Limb (tissue), 2 donors: ENCODE results near the gene OR14C36.
"Not testable (repeated sequence)": the region's sequence is repeated elsewhere in the genome, so short reads cannot be mapped to it uniquely, and the experiment has no call there.

Source experiments
- DNase-seq, 2 donors: peaks; one replicate each; pipeline ENCODE4 v3.0.0-alpha.2; 2016; ENCODE audit errors: extremely low spot score in 2 of 2

OR14C36 gene, protein sequence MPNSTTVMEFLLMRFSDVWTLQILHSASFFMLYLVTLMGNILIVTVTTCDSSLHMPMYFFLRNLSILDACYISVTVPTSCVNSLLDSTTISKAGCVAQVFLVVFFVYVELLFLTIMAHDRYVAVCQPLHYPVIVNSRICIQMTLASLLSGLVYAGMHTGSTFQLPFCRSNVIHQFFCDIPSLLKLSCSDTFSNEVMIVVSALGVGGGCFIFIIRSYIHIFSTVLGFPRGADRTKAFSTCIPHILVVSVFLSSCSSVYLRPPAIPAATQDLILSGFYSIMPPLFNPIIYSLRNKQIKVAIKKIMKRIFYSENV

DNA sequence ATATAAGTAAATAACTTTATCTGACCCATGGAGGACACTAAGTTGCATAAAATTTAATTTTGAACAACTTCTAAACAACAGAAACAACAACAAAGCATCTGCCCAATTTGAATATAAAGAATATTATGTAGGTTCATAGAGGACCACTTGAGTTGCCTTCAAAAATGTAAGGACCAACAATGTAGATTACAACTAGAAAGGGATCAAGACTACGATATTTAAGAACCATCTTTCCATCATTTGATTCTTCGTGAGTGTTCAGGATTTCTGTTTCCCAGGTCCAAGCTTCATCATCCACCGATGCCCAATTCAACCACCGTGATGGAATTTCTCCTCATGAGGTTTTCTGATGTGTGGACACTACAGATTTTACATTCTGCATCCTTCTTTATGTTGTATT is at the start of gene OR14C36:
Gene OR14C36, plus strand, starts transcription at position 301 of the 400 bp plus-strand sequence. Its CDS starts 0 bp downstream, at position 301.
- no peak for DNase-seq

DNA sequence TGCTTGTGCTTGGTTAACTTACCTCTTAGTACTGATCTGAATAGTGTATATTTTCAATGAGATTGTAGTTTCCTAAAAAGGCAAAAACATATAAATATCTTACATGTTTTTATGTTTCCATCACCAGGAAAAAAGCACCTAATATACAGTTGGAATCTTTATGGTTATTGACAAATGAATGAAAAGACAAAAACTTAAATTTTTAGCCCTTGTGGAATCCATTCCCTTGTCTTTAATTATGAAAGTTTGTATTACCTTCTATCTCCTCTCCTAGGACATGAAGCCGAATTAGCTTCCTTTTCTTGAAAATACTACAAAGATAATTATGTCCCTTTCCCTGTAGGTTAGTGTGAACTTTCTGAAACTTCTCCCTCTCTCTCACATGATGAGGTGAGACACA is 45.3 kb upstream of the OR14C36 start, which contains the start of gene OR2T12:
Gene OR2T12, minus strand, starts transcription at position 101 of the 400 bp plus-strand sequence. CDS start 7,846 bp downstream, outside the sequence.
- no peak for DNase-seq

DNA sequence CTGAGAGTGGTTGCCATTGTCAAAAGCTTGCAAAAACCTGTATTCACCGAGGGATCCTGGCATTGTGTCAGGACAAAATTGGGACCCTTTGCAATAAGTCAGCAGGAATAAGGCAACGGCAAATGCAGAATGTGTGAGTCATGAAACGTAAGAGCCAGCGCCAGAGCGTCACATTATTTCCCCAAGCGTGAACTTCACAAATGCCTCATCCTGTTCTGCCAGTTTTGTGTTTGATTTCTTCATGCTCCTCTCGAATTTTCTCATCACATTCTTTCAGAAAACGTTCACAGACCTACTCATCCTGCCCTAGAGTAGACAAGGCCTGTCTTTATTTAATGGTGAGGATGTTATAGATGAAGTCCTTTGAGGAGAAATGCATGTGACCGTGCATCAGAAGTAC is 42.9 kb upstream of the OR14C36 start:
- DNase-seq = not testable (repeated sequence)

DNA sequence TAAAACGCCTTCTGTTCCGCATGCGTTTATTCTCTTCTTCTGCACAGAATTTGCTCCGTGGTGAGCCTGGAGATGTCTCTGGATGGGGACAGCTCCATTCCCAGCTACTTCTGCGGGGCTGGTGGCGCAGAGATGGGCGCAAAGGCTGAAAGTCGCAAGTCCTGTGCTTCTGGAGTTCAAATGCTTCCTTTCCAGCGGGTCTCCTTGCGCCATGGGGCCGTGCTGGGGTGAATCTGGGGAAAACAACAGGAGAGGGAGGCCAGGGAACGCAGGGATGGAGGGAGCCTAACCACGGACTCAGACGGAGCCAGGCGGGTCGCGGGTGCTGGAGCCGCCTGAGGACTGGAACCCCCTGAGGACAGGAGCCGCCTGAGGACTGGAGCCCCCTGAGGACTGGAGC is 42.5 kb upstream of the OR14C36 start:
- no peak for DNase-seq

DNA sequence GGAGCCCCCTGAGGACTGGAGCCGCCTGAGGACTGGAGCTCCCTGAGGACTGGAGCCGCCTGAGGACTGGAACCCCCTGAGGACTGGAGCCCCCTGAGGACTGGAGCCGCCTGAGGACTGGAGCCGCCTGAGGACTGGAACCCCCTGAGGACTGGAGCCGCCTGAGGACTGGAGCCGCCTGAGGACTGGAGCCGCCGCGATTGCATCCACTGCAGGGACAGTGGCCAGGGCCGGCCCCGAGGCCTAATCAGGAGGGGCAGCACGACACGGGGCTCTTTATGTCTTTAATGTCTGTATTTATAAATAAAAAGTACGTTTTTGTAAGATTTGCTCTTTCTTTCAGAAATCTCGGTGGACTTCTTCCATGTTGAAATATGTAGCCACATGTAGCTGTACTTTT is 41.8 kb upstream of the OR14C36 start:
- DNase-seq = not testable (repeated sequence)

DNA sequence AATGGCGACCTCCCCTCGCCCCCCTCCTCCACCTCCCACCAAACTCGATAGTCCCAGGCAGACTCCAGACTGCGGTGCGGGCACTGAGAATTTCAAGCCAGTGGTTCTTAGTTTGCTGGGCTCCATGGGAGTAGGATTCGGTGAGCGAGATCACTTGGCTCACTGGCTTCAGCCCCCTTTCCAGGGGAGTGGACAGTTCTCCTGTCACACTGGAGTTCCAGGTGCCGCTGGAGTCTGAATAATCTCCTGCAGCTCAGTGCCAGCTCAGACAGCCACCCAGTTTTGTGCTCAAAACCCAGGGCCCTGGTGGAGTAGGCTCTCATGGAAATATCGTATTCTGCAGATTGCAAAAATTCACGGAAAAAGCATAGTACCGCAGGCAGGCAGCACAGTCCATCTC is 31.8 kb upstream of the OR14C36 start:
- no peak for DNase-seq

DNA sequence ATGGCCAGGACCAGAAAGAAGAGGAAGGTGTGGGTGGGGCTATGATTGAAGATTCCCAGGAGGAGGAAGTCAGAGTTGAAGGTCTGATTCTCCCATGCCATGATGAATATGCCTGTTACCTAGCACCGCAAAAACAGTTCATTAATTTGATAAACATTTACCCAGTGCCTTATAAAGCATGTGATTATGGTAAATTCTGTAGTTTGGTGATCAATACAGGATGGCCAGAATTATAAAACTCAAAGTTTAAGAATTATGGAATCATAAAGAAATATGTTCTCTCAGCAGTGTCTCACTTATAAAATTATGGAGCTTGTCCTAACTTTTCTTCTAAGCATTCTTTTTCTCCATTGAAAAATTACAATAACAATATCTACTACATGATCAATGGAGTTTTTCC is 24.1 kb upstream of the OR14C36 start, which contains the start of gene OR2M7:
Gene OR2M7, minus strand, starts transcription at position 101 of the 400 bp plus-strand sequence. Its CDS starts 0 bp downstream, at position 101.
- no peak for DNase-seq

DNA sequence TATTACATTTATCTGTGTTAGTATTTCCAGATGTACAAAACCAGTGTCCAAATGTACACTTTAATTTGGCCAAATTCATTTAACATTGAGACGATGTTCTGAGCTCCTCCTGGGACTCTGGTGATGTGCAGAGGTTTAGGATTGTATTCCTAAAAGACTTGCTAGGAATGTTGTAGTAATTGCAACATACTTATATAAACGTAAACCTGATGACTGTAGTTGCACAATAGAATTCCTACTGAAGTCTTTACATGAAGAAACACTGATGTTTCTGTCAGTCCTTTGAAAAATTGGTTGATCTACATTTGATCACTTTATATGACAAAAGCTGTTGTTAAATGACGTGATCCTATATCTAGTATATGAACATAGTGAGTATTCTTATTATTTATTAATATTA is 5.1 kb upstream of the OR14C36 start:
- DNase-seq = no peak

DNA sequence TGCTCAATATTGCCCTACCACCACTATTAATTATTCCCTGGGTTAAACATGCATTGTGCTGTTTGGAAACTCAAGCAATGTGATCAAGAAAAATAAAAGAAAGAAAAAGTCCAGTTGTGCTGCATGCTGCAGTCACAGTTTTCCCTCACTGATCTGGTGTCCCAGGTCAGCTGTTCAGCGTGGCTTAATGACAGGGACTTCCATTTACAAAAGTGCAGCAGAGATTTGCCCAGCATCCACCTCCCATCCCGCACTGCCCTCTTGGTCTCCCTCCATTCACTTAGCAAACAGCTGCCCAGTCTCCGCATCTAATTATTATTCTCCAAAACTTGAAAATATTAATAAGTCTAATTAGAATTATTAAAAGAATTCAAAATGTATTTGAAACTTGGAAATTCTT is 10.8 kb downstream of the OR14C36 start:
- DNase-seq = no peak

DNA sequence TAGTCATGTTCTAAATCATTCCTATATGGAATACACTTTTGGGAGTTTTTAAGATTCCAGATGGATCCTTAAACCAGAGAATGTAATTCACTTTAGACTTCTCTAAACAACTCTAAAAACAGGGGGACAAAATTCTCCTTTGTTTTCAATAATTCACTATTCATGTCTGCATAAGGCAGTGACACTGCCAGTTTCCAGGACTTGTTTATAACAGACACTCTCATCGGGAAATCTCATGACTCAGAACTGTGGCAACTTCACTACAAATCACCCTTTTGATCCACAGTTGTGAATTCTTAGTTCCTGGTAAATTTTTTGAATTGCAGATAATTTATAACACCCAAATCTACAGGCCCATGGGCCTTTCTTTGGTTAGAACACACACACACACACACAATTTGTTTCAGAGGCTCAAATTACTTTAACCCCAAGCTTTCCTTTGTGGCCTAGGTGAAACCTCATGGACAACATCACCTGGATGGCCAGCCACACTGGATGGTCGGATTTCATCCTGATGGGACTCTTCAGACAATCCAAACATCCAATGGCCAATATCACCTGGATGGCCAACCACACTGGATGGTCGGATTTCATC is 12.6 kb downstream of the OR14C36 start, which contains the start of gene OR2T4:
Gene OR2T4, plus strand, starts transcription at position 545 of the 595 bp plus-strand sequence. Its CDS starts 0 bp downstream, at position 545.
- DNase-seq = no peak

DNA sequence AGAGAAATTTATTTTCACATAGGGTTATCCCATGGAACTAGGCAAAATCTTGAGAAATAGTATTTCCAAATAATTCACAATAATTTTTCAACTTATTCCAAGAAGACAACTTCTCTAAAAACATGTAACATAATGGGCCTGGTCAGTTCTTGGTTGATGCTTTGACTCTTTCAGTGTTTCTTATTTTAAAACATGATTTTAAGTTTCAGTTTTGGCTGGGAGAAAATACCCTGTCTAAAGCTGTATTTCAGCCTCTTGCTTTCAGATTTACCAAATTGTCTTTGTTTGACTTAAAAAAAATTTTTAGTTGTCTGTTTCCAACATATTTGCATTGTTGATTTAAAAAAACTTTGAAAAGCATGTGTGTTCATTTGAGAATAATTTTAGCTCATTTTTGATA is 18.0 kb downstream of the OR14C36 start:
- no peak for DNase-seq

DNA sequence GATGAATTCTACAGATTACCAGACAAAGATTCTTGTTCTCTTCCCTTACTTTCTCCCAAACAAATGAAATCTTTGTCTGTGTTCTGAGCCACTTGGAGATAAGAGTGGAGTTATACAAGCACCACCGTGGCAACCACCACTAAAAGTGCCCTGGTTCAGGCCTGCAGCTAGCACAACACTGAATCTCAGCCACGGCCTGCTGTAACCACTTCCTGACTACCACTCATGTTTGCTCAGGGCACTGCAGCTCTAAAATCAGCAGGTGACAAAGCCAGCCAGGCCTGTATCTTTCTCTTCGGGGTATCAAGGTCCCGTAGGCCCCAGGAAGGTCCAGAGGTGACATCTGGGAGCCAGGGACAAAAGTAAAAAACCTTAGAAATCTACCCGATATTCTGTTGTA is 23.8 kb downstream of the OR14C36 start:
- DNase-seq = no peak

DNA sequence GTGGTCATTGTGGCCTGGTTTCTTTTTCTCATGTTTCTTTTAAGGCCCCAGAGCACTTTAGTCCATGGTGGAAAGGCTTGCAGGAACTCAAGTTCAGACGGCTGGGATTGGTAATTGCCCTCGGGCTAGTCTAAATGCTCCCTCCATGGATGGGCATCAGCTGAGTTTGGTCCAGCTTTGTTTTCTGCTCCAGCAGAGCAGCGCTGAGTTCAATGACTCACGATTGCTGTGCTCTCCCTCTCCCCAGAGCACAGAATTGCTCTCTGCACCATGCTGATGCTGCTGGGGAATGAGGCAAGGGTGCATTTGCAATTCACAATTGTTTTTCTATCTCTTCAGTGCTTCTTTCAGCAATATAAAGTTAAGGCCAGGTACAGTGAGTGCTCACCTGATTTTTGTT is 25.2 kb downstream of the OR14C36 start:
- no peak for DNase-seq

DNA sequence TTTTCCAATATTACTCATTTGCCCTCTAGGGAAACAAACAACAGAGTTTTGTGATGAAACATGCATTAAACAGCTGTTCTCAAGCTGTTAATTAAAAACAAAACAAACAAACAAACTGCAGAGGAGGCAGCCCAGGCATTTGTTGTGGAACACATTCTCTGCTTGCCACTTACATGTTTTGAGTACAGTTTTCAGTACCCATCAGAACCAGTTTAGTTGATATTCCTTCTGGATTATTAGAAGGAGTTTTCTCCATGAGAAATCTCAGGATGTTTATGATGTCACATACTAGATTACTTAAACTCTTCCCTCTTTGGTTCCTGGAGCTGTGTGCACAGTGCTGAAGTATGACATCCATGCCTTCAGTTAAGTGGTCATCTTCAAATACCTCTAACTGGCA is 26.9 kb downstream of the OR14C36 start, which contains the start of gene OR2T6:
Gene OR2T6, plus strand, starts transcription at position 301 of the 400 bp plus-strand sequence. CDS start 11,863 bp downstream, outside the sequence.
- DNase-seq = no peak

DNA sequence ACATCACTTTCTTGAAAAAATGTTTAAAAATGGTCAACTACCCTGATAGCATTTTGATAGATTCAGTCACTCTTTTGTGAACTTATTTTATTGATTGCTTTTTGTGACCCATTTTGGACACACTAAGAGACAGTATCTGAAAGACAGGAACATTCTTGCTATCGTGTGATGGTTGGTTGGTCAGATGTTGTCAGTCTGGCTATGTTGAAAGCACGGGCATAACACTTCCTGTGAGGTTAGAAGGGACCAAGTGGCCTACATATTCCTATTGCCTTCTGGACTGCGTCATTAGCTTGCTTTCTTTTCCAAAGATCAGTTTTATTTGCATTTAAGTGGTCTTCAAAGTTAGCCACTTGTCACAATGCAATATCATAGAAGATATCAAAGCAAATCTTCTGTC is 28.3 kb downstream of the OR14C36 start:
- no peak for DNase-seq

DNA sequence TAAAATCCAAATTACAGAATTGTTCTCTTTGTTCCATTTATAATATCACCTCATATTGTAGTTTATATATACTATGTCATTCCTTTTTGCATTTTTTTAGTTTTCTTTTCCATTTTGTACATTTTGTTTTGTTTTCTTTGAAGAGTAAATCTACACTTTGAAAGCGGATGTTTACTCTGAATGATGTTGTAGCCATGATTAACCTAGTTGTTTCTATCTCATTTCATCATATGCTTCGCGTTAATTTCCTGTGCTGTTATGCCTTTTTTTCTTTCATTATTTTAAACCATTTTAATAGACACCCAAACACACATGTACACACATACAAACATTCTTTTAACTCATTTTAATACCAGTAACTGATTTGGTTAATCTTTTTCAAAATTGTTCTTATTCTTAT is 32.3 kb downstream of the OR14C36 start:
- no peak for DNase-seq

DNA sequence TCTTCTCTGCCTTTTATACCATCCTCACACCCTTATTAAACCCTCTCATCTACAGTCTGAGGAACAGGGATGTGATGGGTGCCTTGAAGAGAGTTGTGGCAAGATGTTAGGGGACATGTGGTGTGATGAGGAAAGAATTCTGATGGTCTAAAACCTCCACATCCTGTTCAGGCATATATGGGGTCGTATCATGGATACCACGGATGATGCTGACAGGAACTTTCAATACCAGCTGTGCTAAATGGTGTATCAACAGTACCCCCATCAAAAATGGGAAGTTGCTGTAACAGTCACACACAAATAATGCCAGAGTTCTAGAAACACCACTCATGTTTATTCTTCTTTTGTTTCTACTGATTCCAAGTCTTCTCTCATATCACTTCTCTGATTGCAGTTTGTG is 39.9 kb downstream of the OR14C36 start:
- DNase-seq = no peak

DNA sequence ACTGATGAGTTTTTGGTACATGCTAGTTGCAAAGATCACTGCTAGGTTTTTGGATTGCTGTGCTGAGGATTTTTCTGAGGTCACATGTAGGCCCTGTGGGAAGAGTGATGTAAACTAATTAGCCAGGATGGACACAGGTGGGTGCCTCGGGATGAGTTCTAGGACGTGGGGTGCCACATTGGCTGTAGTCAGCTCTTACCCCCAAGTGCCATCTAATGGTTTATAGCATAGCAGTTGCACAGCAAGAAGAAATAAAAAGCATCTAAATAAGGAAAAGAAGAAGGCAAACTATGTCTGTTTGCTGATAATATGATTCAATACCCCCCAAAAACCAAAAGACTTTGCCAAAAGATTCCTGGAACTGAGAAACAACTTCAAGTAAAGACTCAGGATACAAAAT is 44.5 kb downstream of the OR14C36 start:
- DNase-seq = no peak
